NCI-H524 (cell line): ENCODE measurements around the gene TRPC4.

Experiments used
- DNase-seq, 2 experiments: peaks; one replicate each; lab custom pipeline; 2025; lab: John Stamatoyannopoulos, UW

The TRPC4 gene

GRCh38 chr13:37716420-37717195 lies 153.0 kb downstream of the TRPC4 start:
- DNase-seq = no peak

- DNase-seq = no peak
These were observed 154.0 kb downstream of the TRPC4 start for GRCh38 chr13:37715606-37716015.

GRCh38 chr13:37709318-37709717 lies 160.3 kb downstream of the TRPC4 start:
- no peak for DNase-seq

- DNase-seq = no peak
These were observed 161.7 kb downstream of the TRPC4 start for GRCh38 chr13:37707739-37708500.

GRCh38 chr13:37706041-37706440 lies 163.5 kb downstream of the TRPC4 start:
- peak in 1 of 2 experiments; percentile 23 for DNase-seq

GRCh38 chr13:37701972-37702371 lies 167.6 kb downstream of the TRPC4 start:
- DNase-seq = no peak

GRCh38 chr13:37701306-37701705 lies 168.3 kb downstream of the TRPC4 start:
- DNase-seq = no peak

GRCh38 chr13:37700887-37701286 lies 168.7 kb downstream of the TRPC4 start:
- no peak for DNase-seq

GRCh38 chr13:37695200-37695599 lies 174.4 kb downstream of the TRPC4 start:
- no peak for DNase-seq

GRCh38 chr13:37690361-37690760 lies 179.2 kb downstream of the TRPC4 start:
- no peak for DNase-seq

GRCh38 chr13:37686501-37686900 lies 183.1 kb downstream of the TRPC4 start:
- DNase-seq = no peak

- no peak for DNase-seq
These were observed 184.4 kb downstream of the TRPC4 start for GRCh38 chr13:37685206-37685605.

GRCh38 chr13:37682496-37682895 lies 187.1 kb downstream of the TRPC4 start:
- DNase-seq = no peak

- DNase-seq = no peak
These were observed 188.1 kb downstream of the TRPC4 start for GRCh38 chr13:37681281-37682032.

- no peak for DNase-seq
These were observed 189.4 kb downstream of the TRPC4 start for GRCh38 chr13:37680137-37680536.

- no peak for DNase-seq
These were observed 190.5 kb downstream of the TRPC4 start for GRCh38 chr13:37679043-37679442.

GRCh38 chr13:37669845-37670244 lies 199.7 kb downstream of the TRPC4 start:
- DNase-seq = no peak

GRCh38 chr13:37667702-37668101 lies 201.9 kb downstream of the TRPC4 start:
- DNase-seq = no peak

GRCh38 chr13:37666036-37666435 lies 203.5 kb downstream of the TRPC4 start:
- no peak for DNase-seq

- no peak for DNase-seq
These were observed 204.2 kb downstream of the TRPC4 start for GRCh38 chr13:37665420-37665819.

- DNase-seq = no peak
These were observed 205.8 kb downstream of the TRPC4 start for GRCh38 chr13:37663724-37664123.

- DNase-seq = no peak
These were observed 206.9 kb downstream of the TRPC4 start for GRCh38 chr13:37662624-37663023.

GRCh38 chr13:37657956-37658355 lies 211.6 kb downstream of the TRPC4 start:
- DNase-seq = no peak
